GM19025 (cell line): ENCODE measurements around the gene GALP.
"Not testable (repeated sequence)": the region's sequence is repeated elsewhere in the genome, so short reads cannot be mapped to it uniquely, and the experiment has no call there.

ENCODE experiments used
- ATAC-seq: cut with Tn5 transposase; IDR thresholded peaks from one replicate; pipeline ENCODE4 v1.9.1; 2021; ENCODE audit warnings: mild to moderate bottlenecking, low read depth, moderate library complexity; ENCODE audit not compliant: unreplicated experiment

GALP gene

DNA sequence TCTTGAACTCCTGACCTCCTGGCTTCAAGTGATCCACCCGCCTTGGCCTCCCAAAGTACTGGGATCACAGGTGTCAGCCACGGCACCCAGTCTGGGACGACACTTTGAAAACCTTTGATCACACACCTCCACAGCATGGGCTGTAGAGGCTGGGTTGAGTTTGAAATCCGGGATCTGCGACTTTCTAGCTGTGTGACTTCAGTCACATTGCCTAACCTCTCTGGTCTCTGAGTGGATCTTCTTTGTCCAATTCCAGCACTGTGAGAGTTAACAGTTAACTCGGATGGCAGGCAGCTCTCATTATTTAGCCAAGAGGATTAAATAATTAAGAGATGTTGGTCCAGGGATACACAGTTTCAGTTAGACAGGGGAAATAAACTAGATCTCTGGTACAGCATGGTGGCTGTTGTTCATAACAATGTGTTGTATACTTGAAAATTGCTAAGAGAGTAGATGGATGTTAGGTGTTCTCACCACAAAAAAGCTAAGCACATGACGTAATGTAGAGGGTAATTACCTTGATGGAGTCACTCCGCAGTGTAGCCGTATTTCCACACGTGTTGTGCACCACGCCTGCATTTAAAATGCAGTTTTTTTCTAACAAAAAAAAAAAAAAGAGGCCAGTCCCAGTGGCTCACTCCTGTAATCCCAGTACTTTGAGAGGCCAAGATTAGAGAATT is 1.9 kb downstream of the GALP start:
- ATAC-seq = no peak

DNA sequence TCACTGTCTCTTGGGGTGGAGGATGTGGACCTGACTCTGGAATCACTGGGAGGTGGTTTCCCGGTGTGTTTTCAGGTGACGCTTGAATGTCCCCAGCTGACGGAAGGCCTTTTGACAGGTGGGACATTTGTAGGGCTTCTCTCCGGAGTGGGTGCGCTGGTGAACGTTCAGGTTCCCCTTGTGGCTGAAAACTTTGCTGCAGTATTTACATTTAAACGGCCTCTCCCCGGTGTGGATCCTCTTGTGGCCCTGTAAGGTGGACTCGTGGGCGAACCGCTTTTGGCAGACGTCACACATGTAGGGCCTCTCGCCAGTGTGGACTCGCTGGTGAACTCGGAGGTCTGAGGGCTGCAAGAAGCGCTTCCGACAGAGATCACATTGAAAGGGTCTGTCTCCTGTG is 14.0 kb downstream of the GALP start:
- ATAC-seq = no peak

DNA sequence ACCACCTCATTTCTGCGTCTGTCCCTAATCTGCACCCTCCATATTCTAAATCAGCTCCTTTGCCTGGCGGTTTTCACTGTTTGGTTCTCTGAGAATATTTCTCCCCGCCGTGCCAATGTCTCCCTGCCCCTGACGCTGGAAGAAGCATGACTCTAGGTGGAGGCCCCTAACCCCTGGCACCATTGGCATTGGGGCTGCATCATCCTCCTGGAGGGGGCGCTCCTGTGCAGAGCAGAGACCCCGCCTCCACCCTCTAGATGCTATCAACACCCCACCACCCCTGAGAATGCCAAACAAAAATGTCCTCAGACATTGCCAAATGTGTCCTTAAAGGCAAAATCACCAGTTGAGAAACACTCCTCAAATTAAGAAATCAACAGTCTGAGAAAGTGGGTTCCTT is 15.3 kb downstream of the GALP start:
- ATAC-seq = no peak

DNA sequence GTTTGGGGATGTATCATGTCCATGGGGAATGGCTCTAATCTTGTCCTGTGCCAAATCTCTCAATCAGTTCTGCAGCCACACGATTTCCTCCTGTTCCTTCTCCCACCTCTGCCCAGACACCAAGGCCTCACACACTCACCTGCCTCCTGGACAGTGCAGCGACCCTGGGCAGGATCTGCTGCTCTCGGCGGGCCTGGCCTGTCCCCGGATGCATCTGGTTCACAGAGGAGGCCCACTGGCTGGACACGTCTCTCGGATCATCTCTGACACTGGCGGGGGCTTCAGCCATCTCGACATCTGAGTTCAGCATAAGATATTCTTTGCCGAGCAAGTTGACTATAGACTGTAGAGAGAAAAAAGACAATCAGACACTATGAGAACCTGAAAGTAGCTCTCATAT is 15.9 kb downstream of the GALP start:
- no peak for ATAC-seq

DNA sequence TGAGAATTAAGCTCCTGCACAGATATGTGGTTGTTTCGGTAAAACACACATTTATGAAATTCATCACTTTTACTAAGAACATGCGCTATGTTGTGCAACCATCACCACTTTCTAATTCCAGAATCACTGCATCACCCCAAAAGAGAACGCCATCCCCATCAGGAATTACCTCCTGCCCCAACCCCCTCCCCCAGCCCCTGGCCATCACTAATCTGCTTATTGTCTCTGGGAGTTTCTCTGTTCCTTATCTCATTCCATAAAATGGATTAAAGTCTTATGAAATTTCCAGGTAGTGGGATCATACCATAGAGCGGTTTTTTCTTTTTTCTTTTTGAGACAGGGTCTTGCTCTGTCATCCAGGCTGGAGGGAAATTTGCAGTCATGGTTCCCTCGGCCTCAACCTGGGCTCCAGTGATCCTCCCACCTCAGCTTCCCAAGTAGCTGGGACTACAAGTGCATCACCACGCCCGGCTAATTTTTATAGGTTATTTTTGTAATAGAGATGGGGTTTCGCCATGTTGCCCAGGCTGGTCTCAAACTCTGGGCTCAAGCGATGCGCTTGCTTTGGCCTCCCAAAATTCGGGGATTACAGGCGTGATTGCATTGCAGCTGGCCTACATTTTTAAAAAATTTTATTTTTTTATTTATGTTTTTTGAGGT is 18.3 kb downstream of the GALP start:
- no peak for ATAC-seq

DNA sequence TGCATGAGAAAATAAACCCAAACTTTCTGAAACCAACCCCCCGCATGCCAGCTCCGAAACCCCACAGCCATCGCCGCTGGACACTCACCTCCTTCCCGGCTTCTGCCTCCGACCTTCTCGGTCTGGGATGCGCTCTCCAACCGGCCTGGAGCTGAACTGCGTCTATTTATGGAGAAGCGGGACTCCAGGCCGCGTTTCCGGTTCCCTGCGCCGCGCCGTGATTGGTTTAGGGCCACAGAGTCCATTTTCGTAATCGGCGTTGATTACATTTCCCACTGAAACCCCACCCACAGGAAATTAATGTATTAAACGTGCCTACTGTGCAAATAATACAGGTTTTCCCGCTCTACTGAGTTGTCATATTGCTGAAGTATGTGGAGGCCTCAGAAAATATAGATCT is 21.8 kb downstream of the GALP start, which contains the start of gene ZSCAN5B:
Gene ZSCAN5B (minus strand): TSS at position 138 of the 400 bp plus-strand sequence. CDS start 4,731 bp downstream, outside the sequence.
- not testable (repeated sequence) for ATAC-seq

DNA sequence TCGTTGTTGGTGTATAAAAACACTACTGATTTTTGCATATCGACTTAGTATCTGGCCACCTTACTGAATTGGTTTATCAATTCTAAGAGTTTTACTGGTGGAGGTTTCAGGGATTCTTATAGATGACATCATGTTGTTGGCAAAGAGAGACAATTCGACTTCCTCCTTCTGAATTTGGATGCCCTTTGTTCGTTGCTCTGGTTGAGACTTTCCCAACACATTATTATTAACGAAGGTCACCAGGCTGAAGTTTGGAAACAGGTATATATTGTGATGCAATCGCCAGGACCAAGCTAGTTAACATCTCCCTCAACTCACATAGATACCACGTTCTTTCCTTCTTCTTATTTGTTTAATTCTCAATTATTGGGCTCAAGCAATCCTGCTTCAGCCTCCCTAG is 23.9 kb downstream of the GALP start:
- ATAC-seq = no peak

DNA sequence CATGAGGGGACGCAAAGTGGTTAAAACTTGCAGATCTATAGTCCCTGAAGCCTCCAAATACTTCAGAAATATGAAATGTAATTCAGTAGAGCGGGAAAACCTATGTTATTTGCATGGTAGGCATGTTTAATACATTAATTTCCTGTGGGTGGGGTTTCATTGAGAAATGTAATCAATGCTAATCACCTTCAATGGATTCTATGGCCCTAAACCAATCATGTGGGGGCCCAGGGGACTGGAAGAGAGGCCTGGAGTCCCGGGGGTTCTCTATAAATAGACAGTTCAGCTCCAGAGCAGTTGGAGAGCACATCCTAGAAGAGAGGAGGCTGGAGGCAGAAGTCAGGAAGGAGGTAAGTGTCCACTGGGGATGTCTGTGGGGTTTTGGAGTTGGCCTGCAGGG is 26.2 kb downstream of the GALP start, which contains the start of gene ZSCAN5C:
Gene ZSCAN5C (plus strand): TSS at position 301 of the 400 bp plus-strand sequence. CDS start 3,641 bp downstream, outside the sequence.
- no peak for ATAC-seq

DNA sequence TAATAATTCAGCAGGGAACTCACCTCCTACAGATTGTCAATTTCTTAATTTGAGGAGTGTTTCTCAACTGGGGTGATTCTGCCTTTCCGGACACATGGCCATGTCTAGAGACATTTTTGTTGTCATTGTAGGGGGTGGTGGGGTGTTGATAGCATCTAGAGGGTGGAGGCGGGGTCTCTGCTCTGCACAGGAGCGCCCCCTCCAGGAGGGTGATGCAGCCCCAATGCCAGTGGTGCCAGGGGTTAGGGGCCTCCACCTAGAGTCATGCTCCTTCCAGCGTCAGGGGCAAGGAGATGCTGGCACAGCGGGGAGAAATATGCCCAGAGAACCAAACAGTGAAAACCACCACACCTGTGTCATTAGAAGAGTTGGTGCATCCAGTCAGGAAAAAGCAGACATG is 31.8 kb downstream of the GALP start:
- ATAC-seq = not testable (repeated sequence)

DNA sequence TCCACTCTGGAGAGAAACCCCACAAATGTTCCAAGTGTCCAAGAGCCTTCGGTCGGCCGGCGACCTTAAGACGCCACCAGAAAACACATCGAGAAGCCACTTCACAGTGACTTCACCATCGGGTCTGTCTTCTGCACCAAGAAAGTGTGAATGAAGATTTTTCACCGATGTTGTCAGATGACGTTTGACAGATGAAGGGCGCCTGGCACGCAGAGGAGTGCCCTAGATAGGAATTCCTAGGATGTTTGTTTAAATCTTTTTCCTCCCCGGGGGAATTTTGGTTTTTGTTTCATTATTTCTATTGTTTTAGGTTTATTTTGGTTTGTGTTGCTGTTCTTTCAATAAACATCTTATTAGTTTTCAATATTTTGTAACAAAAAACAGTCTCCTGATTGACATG is 33.3 kb downstream of the GALP start:
- ATAC-seq = no peak

DNA sequence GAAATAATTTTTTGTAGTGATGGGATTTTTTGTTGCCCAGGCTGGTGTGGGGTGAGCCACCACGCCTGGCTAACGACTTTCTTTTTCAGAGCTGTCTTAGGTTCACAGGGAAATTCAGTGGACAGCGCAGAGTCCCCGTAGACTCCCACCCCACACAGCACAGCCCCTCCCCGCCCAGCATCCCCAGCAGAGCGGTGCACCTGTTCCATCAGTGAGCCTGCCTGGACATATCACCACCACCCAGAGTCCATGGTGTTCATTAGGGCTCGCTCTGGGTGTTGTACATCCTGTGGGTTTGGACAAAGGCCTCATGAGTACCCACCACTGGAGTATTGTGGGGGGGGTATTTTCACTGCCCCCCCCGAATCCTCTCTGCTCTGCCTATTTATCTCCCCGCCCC is 34.2 kb downstream of the GALP start:
- ATAC-seq = not testable (repeated sequence)

DNA sequence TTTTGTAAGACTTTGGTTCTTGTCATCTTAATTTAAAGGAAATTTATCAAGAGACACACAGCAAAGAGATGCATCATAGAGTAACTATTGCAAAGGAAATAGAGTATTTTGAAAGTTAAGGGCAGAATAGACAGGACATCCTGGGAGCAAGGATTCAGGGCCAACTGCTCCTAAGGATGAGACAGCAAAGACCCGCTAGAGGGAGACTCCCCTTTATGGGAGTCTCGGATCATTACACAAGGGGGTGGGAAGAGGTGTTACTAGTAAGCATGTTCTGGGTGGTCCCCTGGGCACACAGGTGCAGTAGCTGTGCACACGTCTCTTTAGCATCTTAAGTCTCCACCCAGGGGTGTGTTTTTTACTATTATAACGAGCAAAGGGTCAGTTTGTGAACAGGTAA is 35.9 kb downstream of the GALP start:
- no peak for ATAC-seq

DNA sequence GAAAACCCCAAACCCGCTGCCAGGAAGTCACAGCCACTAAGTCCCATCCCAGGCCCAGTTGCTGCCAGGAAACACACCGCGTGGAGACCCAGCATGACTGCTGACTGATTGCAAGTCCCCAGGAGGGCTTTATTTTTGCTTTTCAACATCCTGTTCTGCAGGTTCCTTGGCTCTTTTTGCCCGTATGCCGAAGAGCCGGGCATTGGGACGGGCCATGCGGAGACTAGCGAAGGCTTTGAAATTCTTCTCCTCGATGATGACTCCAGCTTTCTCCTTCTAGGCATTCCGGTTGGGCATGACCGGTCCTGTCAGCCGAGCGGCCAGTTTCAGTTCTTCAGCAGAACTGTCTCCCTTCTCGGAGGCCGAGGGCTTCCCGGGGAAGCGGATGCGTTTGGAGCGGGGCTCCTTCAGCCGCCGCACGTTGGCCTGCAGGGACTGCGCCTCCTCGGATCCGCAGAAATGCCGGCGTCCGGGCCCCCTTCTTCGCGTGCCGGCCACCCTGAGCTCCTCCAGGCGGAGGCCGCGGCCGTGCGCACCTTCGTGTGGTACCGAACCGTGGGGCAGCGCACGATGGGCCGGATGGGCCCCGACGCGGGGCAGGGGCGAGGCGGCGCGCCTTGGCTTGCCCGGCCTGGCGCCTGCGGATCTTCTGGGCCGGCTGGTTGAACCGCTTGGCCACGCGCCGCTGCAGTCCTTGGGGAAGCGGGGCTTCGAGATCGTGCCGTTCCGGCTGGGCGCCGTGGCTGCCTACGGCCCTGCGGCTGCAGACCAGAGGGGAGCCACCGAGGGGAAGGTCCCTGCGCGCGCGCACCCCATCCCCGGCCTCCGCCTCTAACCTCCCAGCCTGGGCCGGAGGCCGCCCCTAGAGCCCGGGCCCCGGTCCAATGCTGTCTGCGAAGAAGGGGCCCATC is 41.5 kb downstream of the GALP start:
- ATAC-seq = no peak

DNA sequence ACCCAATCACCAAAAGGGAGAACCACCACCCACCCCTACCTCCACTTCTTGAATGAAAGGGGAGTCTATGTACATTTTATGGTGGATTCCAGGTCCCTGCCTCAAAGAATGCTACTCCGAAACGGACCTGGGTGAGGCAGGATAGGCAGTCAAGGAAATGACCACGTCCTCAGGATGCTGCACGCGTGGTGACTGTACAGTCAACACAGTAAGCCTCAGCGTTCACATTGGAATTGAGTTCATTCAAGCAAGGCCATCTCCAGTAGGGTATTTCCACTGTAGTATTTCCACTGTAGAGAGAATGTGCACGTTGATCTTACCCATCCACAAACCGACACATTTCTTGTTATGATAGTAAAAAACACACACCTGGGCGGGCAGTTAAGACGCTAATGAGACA is 43.2 kb downstream of the GALP start:
- no peak for ATAC-seq

DNA sequence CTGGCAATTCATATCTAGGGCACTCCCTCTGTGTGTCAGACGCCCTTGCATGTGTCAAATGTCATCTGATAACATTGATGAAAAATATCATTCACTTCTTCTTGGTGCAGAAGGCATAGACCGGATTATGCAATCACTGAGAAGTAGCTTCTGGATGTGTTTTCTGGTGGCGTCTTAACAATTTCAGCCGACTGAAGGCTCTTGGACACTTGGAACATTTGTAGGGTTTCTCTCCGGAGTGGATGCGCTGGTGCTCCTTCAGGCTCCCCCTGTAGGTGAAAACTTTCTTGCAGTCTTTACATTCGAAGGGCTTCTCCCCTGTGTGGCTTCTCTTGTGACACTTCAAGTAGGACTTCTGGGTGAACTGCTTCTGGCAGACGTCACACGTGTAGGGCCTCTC is 45.6 kb downstream of the GALP start:
- ATAC-seq = not testable (repeated sequence)

DNA sequence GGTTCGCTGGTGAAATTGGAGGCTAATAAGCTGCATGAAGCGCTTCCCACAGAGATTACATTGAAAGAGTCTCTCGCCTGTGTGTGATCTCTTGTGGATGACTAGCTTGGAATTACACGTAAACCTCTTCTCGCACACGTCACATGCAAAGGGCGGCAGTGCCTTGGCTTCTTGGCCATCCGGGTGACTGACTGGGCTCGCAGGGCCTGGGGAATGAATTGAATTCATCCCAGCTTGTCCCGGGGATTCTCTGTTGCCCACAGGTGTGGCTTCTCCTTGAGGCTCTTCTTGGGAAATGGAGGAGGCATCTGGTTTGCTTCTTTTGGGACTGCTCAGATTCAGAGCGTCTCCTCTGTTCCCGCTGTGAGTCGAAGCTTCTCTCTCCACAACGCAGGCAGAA is 46.0 kb downstream of the GALP start:
- ATAC-seq = no peak

DNA sequence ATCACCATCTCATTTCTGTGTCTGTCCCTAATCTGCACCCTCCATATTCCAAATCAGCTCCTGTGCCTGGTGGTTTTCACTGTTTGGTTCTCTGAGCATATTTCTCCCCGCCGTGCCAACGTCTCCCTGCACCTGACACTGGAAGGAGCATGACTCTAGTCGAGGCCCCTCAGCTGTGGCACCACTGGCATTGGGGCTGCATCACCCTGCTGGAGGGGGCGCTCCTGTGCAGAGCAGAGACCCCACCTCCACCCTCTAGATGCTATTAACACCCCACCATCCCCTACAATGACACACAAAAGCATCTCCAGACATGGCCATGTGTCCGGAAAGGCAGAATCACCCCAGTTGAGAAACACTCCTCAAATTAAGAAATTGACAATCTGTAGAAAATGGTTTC is 47.1 kb downstream of the GALP start:
- ATAC-seq = no peak

DNA sequence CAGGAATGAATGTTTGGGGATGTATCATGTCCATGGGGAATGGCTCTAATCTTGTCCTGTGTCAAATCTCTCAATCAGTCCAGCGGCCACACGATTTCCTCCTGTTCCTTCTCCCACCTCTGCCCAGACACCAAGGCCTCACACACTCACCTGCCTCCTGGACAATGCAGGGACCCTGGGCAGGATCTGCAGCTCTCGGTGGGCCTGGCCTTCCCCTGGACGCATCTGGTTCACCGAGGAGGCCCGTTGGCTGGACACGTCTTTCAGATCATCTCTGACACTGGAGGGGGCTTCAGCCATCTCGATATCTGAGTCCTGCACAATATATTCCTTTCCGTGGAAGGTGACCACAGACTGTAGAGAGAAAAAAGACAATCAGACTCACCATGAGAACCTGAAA is 47.7 kb downstream of the GALP start:
- no peak for ATAC-seq
